SK-N-MC (cell line): Measurements from ENCODE around the gene WDR27.

Source experiments
- DNase-seq: peaks from one replicate; pipeline ENCODE4 v3.0.0-alpha.2; 2011; ENCODE audit warnings: low read depth, low spot score
- H3K27ac ChIP-seq: fragments of 200-600 bp; sonication (generic); 2 replicates; pipeline ENCODE4 v1.5.1; 2016; ENCODE audit warnings: mixed run types
- H3K36me3 ChIP-seq: fragments of 200-600 bp; sonication (generic); 2 replicates; pipeline ENCODE4 v1.6.1; 2017; ENCODE audit warnings: antibody characterized with exemption, low read length, mixed read lengths; ENCODE audit not compliant: insufficient read depth
- H3K4me3 ChIP-seq: fragments of 200-600 bp; sonication (generic); 2 replicates; pipeline ENCODE4 v1.5.1; 2016
- H3K9ac ChIP-seq: fragments of 200-600 bp; sonication (generic); 2 replicates; pipeline ENCODE4 v1.8.0; 2017; ENCODE audit warnings: mixed run types, mixed read lengths; ENCODE audit not compliant: insufficient read length
- H3K9me3 ChIP-seq: fragments of 200-600 bp; sonication (generic); 2 replicates; pipeline ENCODE4 v1.6.1; 2017; ENCODE audit warnings: low read depth, mild to moderate bottlenecking, antibody characterized with exemption, low read length, moderate library complexity, mixed read lengths
- EZH2 ChIP-seq: fragments of 200-600 bp; sonication (generic); IDR thresholded peaks from one replicate; pipeline ENCODE4 v1.6.1; 2017; ENCODE audit warnings: antibody characterized with exemption
- FOXP2 ChIP-seq: optimal IDR thresholded peaks from 2 replicates; pipeline ENCODE3; 2011; ENCODE audit warnings: mild to moderate bottlenecking, moderate library complexity; ENCODE audit not compliant: insufficient read depth; ENCODE audit errors: extremely low read length, control extremely low read depth
- POLR2AphosphoS5 ChIP-seq: IDR thresholded peaks from 2 replicates; pipeline ENCODE4 v1.6.1; 2012; ENCODE audit warnings: mild to moderate bottlenecking, low read depth, low read length, borderline replicate concordance

The WDR27 gene

GRCh38 chr6:169428532-169428931, 273.3 kb downstream of the WDR27 start:
- Histone ChIP-seq H3K36me3 (no peaks in the 10 kb centered on the region), H3K4me3 (peak overlapping the region; percentile 47; the same call in 1 of the 2 replicates), H3K27ac (no peak overlapping the region), H3K9ac (no peak overlapping the region), H3K9me3 (no peaks in the 10 kb centered on the region; the same call in 1 of the 2 replicates)
- TF ChIP-seq EZH2 (no peak), FOXP2 (no peak)
- DNase-seq, result no peak

- H3K4me3 ChIP-seq, result peak overlapping the region; percentile 47
Observed at GRCh38 chr6:169427856-169428255, 274.0 kb downstream of the WDR27 start.

GRCh38 chr6:169426611-169427010, 275.2 kb downstream of the WDR27 start:
- no peak overlapping the region for H3K4me3 ChIP-seq
- no peak for DNase-seq
- H3K9ac ChIP-seq, result no peak overlapping the region
- TF ChIP-seq EZH2 (no peak), POLR2AphosphoS5 (no peak), FOXP2 (no peak)
- H3K27ac ChIP-seq, result no peak overlapping the region
- H3K36me3 ChIP-seq, result no peaks in the 10 kb centered on the region
- H3K9me3 ChIP-seq, result no peaks in the 10 kb centered on the region; the same call in 1 of the 2 replicates

More at GRCh38 chr6:169427856-169428255, 274.0 kb downstream of the WDR27 start:
- DNase-seq, result no peak
- H3K9me3 ChIP-seq, result no peaks in the 10 kb centered on the region; the same call in 1 of the 2 replicates
- no peak for TF ChIP-seq POLR2AphosphoS5
- TF ChIP-seq EZH2, result no peak
- no peak for TF ChIP-seq FOXP2
- peak overlapping the region; percentile 81 for H3K27ac ChIP-seq
- peak overlapping the region; percentile 66 for H3K9ac ChIP-seq
- H3K36me3 ChIP-seq, result no peaks in the 10 kb centered on the region

GRCh38 chr6:169425628-169426370, 276.0 kb downstream of the WDR27 start:
- DNase-seq, result no peak
- H3K36me3 ChIP-seq, result no peaks in the 10 kb centered on the region
- no peaks in the 10 kb centered on the region for H3K9me3 ChIP-seq
- TF ChIP-seq POLR2AphosphoS5, result no peak
- no peak for TF ChIP-seq FOXP2
- TF ChIP-seq EZH2, result no peak
- no peak overlapping the region for H3K9ac ChIP-seq
- no peak overlapping the region for H3K4me3 ChIP-seq
- H3K27ac ChIP-seq, result no peak overlapping the region

DNA sequence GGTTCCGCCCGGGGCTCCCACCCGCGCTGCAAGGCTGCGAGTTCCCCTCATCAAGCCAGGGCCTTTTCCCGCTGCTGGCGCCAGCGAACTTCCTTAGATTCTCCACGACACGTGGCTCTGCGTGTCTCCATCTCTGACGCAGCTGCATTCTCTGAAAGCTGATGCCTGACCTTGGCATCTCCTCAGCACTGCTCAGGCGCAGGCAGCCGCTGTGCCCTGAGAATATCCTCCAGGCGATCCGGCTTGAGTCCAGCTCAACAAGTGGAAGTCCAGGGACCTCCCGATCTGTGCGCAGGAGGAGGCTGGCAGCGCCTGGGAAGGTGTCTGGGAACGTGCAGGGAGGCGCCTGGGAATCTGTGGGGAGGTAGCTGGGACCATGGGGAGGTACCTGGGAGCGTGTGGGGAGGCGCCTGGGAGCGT, 277.0 kb downstream of the WDR27 start:
- H3K4me3 ChIP-seq, result no peak overlapping the region

GRCh38 chr6:169424149-169424804, 277.6 kb downstream of the WDR27 start:
- H3K36me3 ChIP-seq, result no peaks in the 10 kb centered on the region
- no peak for DNase-seq
- H3K9ac ChIP-seq, result no peak overlapping the region
- no peaks in the 10 kb centered on the region for H3K9me3 ChIP-seq
- no peak overlapping the region for H3K4me3 ChIP-seq
- TF ChIP-seq EZH2 (no peak), FOXP2 (no peak), POLR2AphosphoS5 (no peak)
- H3K27ac ChIP-seq, result no peak overlapping the region

More for the DNA sequence above, 277.0 kb downstream of the WDR27 start:
- Histone ChIP-seq H3K36me3 (no peaks in the 10 kb centered on the region), H3K9me3 (no peaks in the 10 kb centered on the region), H3K27ac (no peak overlapping the region), H3K9ac (no peak overlapping the region)
- DNase-seq, result no peak
- TF ChIP-seq FOXP2 (no peak), EZH2 (no peak), POLR2AphosphoS5 (no peak)

DNA sequence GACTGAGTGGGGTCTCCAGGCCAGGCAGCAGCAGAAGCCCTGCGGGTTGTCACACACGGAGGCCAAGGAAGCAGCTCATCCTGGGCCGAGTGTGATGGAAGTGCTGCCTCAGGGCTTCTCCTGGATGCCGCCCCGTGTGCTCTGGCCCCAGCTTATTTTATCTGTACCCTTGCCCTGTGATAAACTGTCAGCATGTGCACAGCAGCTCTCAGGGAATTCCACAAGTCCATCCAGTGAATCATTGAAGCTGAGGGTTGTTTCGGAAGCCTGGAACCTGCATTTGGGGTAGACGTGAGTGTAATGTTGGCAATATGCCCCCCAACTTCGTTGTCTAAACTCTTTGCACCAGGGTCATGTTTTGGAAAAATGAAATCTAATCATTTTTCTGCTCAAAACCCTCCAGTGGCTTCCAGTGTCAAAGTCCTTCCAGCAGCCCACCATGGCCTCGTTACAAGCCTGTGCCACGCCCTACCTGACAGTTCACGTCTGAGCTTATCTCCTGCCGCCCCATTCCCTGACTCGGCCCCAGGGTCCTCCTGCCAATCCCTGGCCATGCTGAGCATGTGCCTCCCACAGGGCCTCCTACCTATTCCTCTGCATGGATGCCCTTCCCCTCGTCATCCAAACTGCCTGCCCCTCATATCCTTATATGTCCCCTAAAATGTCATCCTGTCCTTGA, 280.1 kb downstream of the WDR27 start:
- no peaks in the 10 kb centered on the region for H3K9me3 ChIP-seq
- TF ChIP-seq POLR2AphosphoS5 (no peak), FOXP2 (no peak), EZH2 (no peak)
- H3K9ac ChIP-seq, result no peak overlapping the region
- H3K36me3 ChIP-seq, result no peaks in the 10 kb centered on the region
- DNase-seq, result no peak
- no peak overlapping the region for H3K4me3 ChIP-seq
- no peak overlapping the region for H3K27ac ChIP-seq

DNA sequence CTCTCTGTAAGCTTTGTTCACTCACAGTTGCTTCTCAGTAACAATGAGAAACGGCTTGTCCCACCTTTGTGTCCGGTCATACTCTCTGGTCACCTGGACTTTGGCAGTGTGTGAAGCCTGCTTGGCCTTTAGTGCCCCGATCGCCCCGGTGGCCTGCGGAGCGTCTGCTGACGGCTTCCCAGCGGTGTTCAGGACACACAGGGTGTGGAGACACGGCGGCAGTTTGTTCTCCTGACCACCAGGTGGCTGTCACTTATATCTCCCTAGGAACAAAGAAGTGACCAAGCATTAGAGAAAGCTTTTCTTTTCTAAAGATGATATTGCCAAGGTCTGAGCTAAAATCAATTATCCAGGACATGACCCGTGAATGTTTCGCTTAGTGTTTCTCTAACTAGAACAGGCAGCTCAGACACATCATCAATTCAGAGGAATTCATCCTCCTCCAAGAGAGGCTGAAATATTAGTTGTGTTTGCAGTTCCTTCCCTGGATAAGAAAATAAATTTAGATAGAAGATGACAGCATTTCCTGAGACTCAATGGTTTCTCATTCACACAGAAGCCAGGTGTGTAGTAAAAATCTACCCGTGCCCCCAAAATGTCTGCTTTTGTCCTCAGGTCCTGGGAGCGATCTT, 280.8 kb downstream of the WDR27 start:
- H3K27ac ChIP-seq, result no peak overlapping the region
- H3K4me3 ChIP-seq, result no peak overlapping the region
- no peak overlapping the region for H3K9ac ChIP-seq
- no peaks in the 10 kb centered on the region for H3K36me3 ChIP-seq
- H3K9me3 ChIP-seq, result no peaks in the 10 kb centered on the region
- TF ChIP-seq FOXP2 (no peak), POLR2AphosphoS5 (no peak), EZH2 (no peak)
- DNase-seq, result no peak
